ENCODE measurements around the gene TTLL7.

- TF ChIP-seq CTCF (IDR thresholded peaks at IDR 0.05) (no peak), POLR2A (IDR thresholded peaks at IDR 0.05) (no peak), POLR2AphosphoS5 (IDR thresholded peaks at IDR 0.05) (no peak), EP300 (IDR thresholded peaks at IDR 0.05) (no peak)
Observed at GRCh38 chr1:83822208-83822607, 176.7 kb downstream of the TTLL7 start.
